K562 (cell line): ENCODE results near the gene FAM107B.

Source experiments
- BRF1 ChIP-seq: IDR thresholded peaks from 3 replicates; pipeline ENCODE4 v1.6.1; 2011; ENCODE audit warnings: borderline replicate concordance, mild to moderate bottlenecking; ENCODE audit not compliant: insufficient read length; ENCODE audit errors: extremely low read depth
- CHD1 ChIP-seq: fragments of 200-600 bp; sonication (generic); IDR thresholded peaks from one replicate; pipeline ENCODE4 v1.6.1; 2012; ENCODE audit warnings: mild to moderate bottlenecking, moderate library complexity, low read length, inconsistent platforms
- CSDE1 ChIP-seq, 2 experiments: fragments of 450-650 bp; IDR thresholded peaks; 2 replicates each; pipeline ENCODE4 v1.6.1; 2016; ENCODE audit warnings: mild to moderate bottlenecking in 1 of 2
- CTCF ChIP-seq, 3 experiments: IDR thresholded peaks in 2 of 3; conservative IDR thresholded peaks in 1 of 3; 2 replicates each; pipeline ENCODE4 v1.5.1; 2011 to 2012; ENCODE audit warnings: low read length in 3 of 3, mild to moderate bottlenecking in 3 of 3, control low read depth in 2 of 3, improper control_type of control experiment in 1 of 3, inconsistent platforms in 1 of 3, low read depth in 1 of 3, mixed read lengths in 1 of 3, moderate library complexity in 1 of 3; ENCODE audit not compliant: insufficient read depth in 2 of 3
- GTF2B ChIP-seq: IDR thresholded peaks from 2 replicates; pipeline ENCODE4 v1.6.1; 2011; ENCODE audit not compliant: insufficient read length; ENCODE audit errors: extremely low read depth
- HMG20B ChIP-seq: fragments of 250-450 bp; sonication (Bioruptor Pico); IDR thresholded peaks from 2 replicates; pipeline ENCODE4 v1.5.0; 2021; ENCODE audit warnings: mild to moderate bottlenecking
- HNRNPUL1 ChIP-seq: fragments of 200-400 bp; formaldehyde crosslinking; IDR thresholded peaks from 2 replicates; pipeline ENCODE4 v1.6.1; 2017; ENCODE audit warnings: low read length
- JUN ChIP-seq, 2 experiments: sonication (generic) in 1 of 2; formaldehyde crosslinking in 1 of 2; IDR thresholded peaks; 2 replicates each; pipeline versions ENCODE4 v1.6.1 to v1.8.0; 2012 to 2022; ENCODE audit warnings: borderline replicate concordance in 2 of 2, mild to moderate bottlenecking in 2 of 2, improper control_type of control experiment in 1 of 2, low read depth in 1 of 2, low read length in 1 of 2, missing genetic modification reagents in 1 of 2
- MAFK ChIP-seq: IDR thresholded peaks from 2 replicates; pipeline ENCODE4 v1.6.1; 2011; ENCODE audit warnings: low read length, improper control_type of control experiment
- NFIC ChIP-seq: fragments of 450-650 bp; IDR thresholded peaks from 2 replicates; pipeline ENCODE4 v1.6.1; 2017; ENCODE audit warnings: mild to moderate bottlenecking, inconsistent platforms
- PHF21A ChIP-seq: fragments of 450-650 bp; IDR thresholded peaks from 2 replicates; pipeline ENCODE4 v1.6.1; 2017; ENCODE audit warnings: low read depth, borderline replicate concordance
- POLR2A ChIP-seq: fragments of 450-650 bp; conservative IDR thresholded peaks from 2 replicates; pipeline ENCODE4 v1.6.1; 2016
- U2AF1 ChIP-seq: fragments of 200-400 bp; formaldehyde crosslinking; optimal IDR thresholded peaks from 2 replicates; pipeline ENCODE3; 2017; ENCODE audit warnings: mild to moderate bottlenecking, low read depth, low read length, moderate library complexity
- ZNF253 ChIP-seq: fragments of 250-450 bp; sonication (Bioruptor Pico); conservative IDR thresholded peaks from 2 replicates; pipeline ENCODE4 v1.6.1; 2021; ENCODE audit warnings: mild to moderate bottlenecking

GRCh38 chr10:14648005-14648765 is 126.5 kb downstream of the FAM107B start:
- TF ChIP-seq HNRNPUL1 = no peak
- no peak for TF ChIP-seq HMG20B (CRISPR knock-in tag)
- no peak for TF ChIP-seq CTCF (IDR thresholded peaks at IDR 0.05 in 2 of 3, conservative IDR thresholded peaks at IDR 0.05 in 1 of 3; ENCODE audit: insufficient read depth in 2 of 3, low read depth in 1 of 3, low read length in 3 of 3)
- TF ChIP-seq PHF21A = no peak
- no peak for TF ChIP-seq U2AF1
- no peak for TF ChIP-seq MAFK
- no peak for TF ChIP-seq JUN (IDR thresholded peaks at IDR 0.05; ENCODE audit: borderline replicate concordance, low read depth, low read length)
- no peak for TF ChIP-seq JUN (CRISPR knock-in tag; IDR thresholded peaks at IDR 0.05; ENCODE audit: borderline replicate concordance)
- TF ChIP-seq GTF2B = no peak
- no peak for TF ChIP-seq POLR2A
- TF ChIP-seq ZNF253 (CRISPR knock-in tag) = no peak
- no peak for TF ChIP-seq CHD1
- TF ChIP-seq CSDE1 (IDR thresholded peaks at IDR 0.05) = no peak
- no peak for TF ChIP-seq BRF1
- no peak for TF ChIP-seq NFIC
